Liver (tissue), 9 donors: ENCODE measurements around the gene GTF2B. TPM values are rescaled to one million over a fixed set of nuclear protein-coding genes. Genes with fewer than 3 reads are reported as not detected.
"Not testable (repeated sequence)": the region's sequence is repeated elsewhere in the genome, so short reads cannot be mapped to it uniquely, and the experiment has no call there.

Experiments
- DNase-seq: peaks from one replicate; pipeline ENCODE4 v3.0.0-alpha.2; 2017; ENCODE audit warnings: low spot score
- H3K27ac ChIP-seq, 2 donors: one replicate each; pipeline ENCODE4 v1.7.0; 2013; ENCODE audit warnings: inconsistent platforms in 2 of 2, low read length in 2 of 2, control low read depth in 1 of 2, low read depth in 1 of 2, mild to moderate bottlenecking in 1 of 2
- H3K27me3 ChIP-seq, 4 donors: one replicate each; pipeline versions ENCODE4 v1.6.1 to v1.7.0; 2013; ENCODE audit warnings: low read length in 3 of 4, inconsistent platforms in 1 of 4, mild to moderate bottlenecking in 1 of 4, moderate library complexity in 1 of 4; ENCODE audit not compliant: control insufficient read depth in 4 of 4, insufficient read depth in 4 of 4
- H3K36me3 ChIP-seq, 4 donors: one replicate each; pipeline versions ENCODE4 v1.6.1 to v1.7.0; 2013; ENCODE audit warnings: low read length in 3 of 4, mild to moderate bottlenecking in 3 of 4, low read depth in 1 of 4, moderate library complexity in 1 of 4; ENCODE audit not compliant: control insufficient read depth in 4 of 4, insufficient read depth in 3 of 4
- H3K4me1 ChIP-seq, 4 donors: one replicate each; pipeline versions ENCODE4 v1.6.1 to v1.7.0; 2013; ENCODE audit warnings: low read length in 3 of 4, mild to moderate bottlenecking in 3 of 4, moderate library complexity in 1 of 4; ENCODE audit not compliant: control insufficient read depth in 4 of 4, insufficient read depth in 4 of 4
- H3K4me3 ChIP-seq, 3 donors: one replicate each; pipeline versions ENCODE4 v1.6.1 to v1.7.0; 2013; ENCODE audit warnings: low read length in 3 of 3, control low read depth in 1 of 3, low read depth in 1 of 3, mild to moderate bottlenecking in 1 of 3
- H3K9ac ChIP-seq, 2 donors: one replicate each; pipeline ENCODE4 v1.7.0; 2013; ENCODE audit warnings: low read length in 2 of 2, mild to moderate bottlenecking in 2 of 2, moderate library complexity in 2 of 2, control low read depth in 1 of 2, low read depth in 1 of 2
- H3K9me3 ChIP-seq, 4 donors: one replicate each; pipeline versions ENCODE4 v1.6.1 to v1.7.0; 2013; ENCODE audit warnings: low read length in 3 of 4; ENCODE audit not compliant: control insufficient read depth in 4 of 4
- EGR1 ChIP-seq, 2 donors: IDR thresholded peaks; 2 replicates each; pipeline ENCODE4 v1.6.1; 2016 to 2018; ENCODE audit warnings: antibody characterized with exemption in 2 of 2, low read depth in 2 of 2
- FOXA1 ChIP-seq: IDR thresholded peaks from 2 replicates; pipeline ENCODE4 v1.6.1; 2016; ENCODE audit warnings: antibody characterized with exemption
- FOXA2 ChIP-seq: IDR thresholded peaks from 2 replicates; pipeline ENCODE4 v1.6.1; 2016; ENCODE audit warnings: antibody characterized with exemption
- GABPA ChIP-seq, 2 donors: IDR thresholded peaks in 1 of 2; conservative IDR thresholded peaks in 1 of 2; 2 replicates each; pipeline ENCODE4 v1.6.1; 2016; ENCODE audit warnings: antibody characterized with exemption in 2 of 2, mild to moderate bottlenecking in 1 of 2, moderate library complexity in 1 of 2
- HNF4A ChIP-seq, 2 donors: conservative IDR thresholded peaks; 2 replicates each; pipeline ENCODE4 v1.6.1; 2016; ENCODE audit warnings: antibody characterized with exemption in 2 of 2, mild to moderate bottlenecking in 2 of 2
- HNF4G ChIP-seq: IDR thresholded peaks from 2 replicates; pipeline ENCODE4 v1.6.1; 2016; ENCODE audit warnings: antibody characterized with exemption
- JUND ChIP-seq, 2 donors: IDR thresholded peaks; 2 replicates each; pipeline ENCODE4 v1.6.1; 2016; ENCODE audit warnings: antibody characterized with exemption in 2 of 2
- MAX ChIP-seq: IDR thresholded peaks from 2 replicates; pipeline ENCODE4 v1.6.1; 2016; ENCODE audit warnings: antibody characterized with exemption
- NR2F2 ChIP-seq: IDR thresholded peaks from 2 replicates; pipeline ENCODE4 v1.6.1; 2016; ENCODE audit warnings: antibody characterized with exemption
- TAF1 ChIP-seq: conservative IDR thresholded peaks from 2 replicates; pipeline ENCODE4 v1.6.1; 2016; ENCODE audit warnings: antibody characterized with exemption, mild to moderate bottlenecking
- YY1 ChIP-seq: IDR thresholded peaks from 2 replicates; pipeline ENCODE4 v1.6.1; 2016; ENCODE audit warnings: antibody characterized with exemption, mild to moderate bottlenecking
- ZBTB33 ChIP-seq: IDR thresholded peaks from 2 replicates; pipeline ENCODE4 v1.6.1; 2016; ENCODE audit warnings: antibody characterized with exemption
- WGBS: extraction: QIAGEN DNeasy Blood & Tissue Kit; methylation state at CpG from one replicate; pipeline ENCODE4 v1.1.7; 2013; 5-methylcytosine and 5-hydroxymethylcytosine counted together
- polyA plus RNA-seq, 2 donors: library from polyadenylated mRNA; stranded (reverse) in 1 of 2; unstranded in 1 of 2; fragments of 200-250 nt in 1 of 2; fragments of >200 nt in 1 of 2; fragmentation: Nextera tagmentation in 1 of 2; extraction: Ambion mirVana in 1 of 2; gene quantifications; one replicate each; pipeline versions ENCODE4 v1.2.1 to v1.2.3, GENCODE V29; 2013 to 2015
- total RNA-seq, 2 donors: library from RNA; depleted of rRNA; stranded (reverse); fragments of >200 nt; gene quantifications; one replicate each; pipeline ENCODE4 v1.2.3, GENCODE V29; 2014
- TF ChIP-seq, protein P1 (sequence below): IDR thresholded peaks from 2 replicates; pipeline ENCODE4 v1.6.1; 2016; ENCODE audit warnings: antibody characterized with exemption, mild to moderate bottlenecking
- TF ChIP-seq, protein P2 (sequence below): fragments of 150-350 bp; IDR thresholded peaks from 2 replicates; pipeline ENCODE4 v1.5.1; 2017; ENCODE audit warnings: improper control_type of control experiment, low read depth, low read length; ENCODE audit not compliant: missing input control
- donor health status: healthy.
- donor health status: healthy.
- donor health status: healthy.
- donor health status: healthy.
- donor health status: healthy.

Gene GTF2B
- total and polyA plus RNA-seq, 4 donors, result 13.5 to 50.6 (median 23.5) TPM

DNA sequence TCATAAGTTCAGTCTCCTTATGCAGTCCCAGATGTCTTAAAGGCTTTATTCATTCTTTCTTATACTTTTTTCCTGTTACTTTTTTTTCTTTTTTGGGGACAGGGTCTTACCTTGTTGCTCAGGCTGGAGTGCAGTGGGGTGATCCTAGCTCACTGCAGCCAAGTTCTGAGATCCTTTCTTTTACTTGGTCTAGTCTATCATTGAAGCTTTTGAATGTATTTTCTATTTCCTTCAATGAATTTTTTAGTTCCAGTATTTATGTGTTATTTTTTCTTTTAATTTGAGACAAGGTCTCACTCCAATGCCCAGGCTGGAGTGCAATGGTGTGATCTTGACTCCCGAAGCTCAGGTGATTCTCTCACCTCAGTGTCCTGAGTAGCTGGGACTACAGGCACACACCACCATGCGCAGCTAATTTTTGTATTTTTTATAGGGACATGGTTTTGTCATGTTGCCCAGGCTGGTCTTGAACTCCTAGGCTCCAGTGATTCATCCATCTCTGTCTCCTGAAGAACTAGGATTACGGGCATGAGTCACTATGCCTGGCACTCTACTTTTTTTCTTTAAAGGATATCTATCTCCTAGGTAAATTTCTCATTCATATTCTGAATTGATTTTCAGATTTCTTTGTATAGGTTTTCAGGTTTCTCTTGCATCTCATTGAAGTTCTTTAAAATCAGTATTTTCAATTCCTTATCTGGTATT lies 26.1 kb upstream of the GTF2B start:
- Histone ChIP-seq H3K36me3 (peaks cover 3 to 10% (median 3%) of the 10 kb centered on the region in 4 donors), H3K4me3 (no peak overlapping the region), H3K9me3 (peaks cover 0 to 8% (median 3%) of the 10 kb centered on the region in 4 donors), H3K9ac (no peak overlapping the region), H3K4me1 (no peaks in the 10 kb centered on the region), H3K27ac (no peak overlapping the region), H3K27me3 (no peaks in the 10 kb centered on the region)
- 97% methylated on average over 3 of the region's 3 CpGs for WGBS
- TF ChIP-seq HNF4A (conservative IDR thresholded peaks at IDR 0.05), result no peak
- TF ChIP-seq, protein P1, sequence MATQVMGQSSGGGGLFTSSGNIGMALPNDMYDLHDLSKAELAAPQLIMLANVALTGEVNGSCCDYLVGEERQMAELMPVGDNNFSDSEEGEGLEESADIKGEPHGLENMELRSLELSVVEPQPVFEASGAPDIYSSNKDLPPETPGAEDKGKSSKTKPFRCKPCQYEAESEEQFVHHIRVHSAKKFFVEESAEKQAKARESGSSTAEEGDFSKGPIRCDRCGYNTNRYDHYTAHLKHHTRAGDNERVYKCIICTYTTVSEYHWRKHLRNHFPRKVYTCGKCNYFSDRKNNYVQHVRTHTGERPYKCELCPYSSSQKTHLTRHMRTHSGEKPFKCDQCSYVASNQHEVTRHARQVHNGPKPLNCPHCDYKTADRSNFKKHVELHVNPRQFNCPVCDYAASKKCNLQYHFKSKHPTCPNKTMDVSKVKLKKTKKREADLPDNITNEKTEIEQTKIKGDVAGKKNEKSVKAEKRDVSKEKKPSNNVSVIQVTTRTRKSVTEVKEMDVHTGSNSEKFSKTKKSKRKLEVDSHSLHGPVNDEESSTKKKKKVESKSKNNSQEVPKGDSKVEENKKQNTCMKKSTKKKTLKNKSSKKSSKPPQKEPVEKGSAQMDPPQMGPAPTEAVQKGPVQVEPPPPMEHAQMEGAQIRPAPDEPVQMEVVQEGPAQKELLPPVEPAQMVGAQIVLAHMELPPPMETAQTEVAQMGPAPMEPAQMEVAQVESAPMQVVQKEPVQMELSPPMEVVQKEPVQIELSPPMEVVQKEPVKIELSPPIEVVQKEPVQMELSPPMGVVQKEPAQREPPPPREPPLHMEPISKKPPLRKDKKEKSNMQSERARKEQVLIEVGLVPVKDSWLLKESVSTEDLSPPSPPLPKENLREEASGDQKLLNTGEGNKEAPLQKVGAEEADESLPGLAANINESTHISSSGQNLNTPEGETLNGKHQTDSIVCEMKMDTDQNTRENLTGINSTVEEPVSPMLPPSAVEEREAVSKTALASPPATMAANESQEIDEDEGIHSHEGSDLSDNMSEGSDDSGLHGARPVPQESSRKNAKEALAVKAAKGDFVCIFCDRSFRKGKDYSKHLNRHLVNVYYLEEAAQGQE, result no peak
- TF ChIP-seq, protein P2, sequence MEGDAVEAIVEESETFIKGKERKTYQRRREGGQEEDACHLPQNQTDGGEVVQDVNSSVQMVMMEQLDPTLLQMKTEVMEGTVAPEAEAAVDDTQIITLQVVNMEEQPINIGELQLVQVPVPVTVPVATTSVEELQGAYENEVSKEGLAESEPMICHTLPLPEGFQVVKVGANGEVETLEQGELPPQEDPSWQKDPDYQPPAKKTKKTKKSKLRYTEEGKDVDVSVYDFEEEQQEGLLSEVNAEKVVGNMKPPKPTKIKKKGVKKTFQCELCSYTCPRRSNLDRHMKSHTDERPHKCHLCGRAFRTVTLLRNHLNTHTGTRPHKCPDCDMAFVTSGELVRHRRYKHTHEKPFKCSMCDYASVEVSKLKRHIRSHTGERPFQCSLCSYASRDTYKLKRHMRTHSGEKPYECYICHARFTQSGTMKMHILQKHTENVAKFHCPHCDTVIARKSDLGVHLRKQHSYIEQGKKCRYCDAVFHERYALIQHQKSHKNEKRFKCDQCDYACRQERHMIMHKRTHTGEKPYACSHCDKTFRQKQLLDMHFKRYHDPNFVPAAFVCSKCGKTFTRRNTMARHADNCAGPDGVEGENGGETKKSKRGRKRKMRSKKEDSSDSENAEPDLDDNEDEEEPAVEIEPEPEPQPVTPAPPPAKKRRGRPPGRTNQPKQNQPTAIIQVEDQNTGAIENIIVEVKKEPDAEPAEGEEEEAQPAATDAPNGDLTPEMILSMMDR, result no peak
- no peak for TF ChIP-seq NR2F2
- no peak for TF ChIP-seq FOXA1
- TF ChIP-seq FOXA2, result no peak
- TF ChIP-seq HNF4G, result no peak
- no peak for TF ChIP-seq MAX
- no peak for TF ChIP-seq YY1
- TF ChIP-seq TAF1, result no peak
- no peak for TF ChIP-seq JUND (IDR thresholded peaks at IDR 0.05)
- TF ChIP-seq ZBTB33, result no peak
- TF ChIP-seq EGR1 (IDR thresholded peaks at IDR 0.05; ENCODE audit: low read depth in 2 of 2), result no peak
- TF ChIP-seq GABPA (IDR thresholded peaks at IDR 0.05 in 1 of 2, conservative IDR thresholded peaks at IDR 0.05 in 1 of 2), result no peak
- no peak for DNase-seq

- WGBS, result 48% methylated on average over 1 of the region's 1 CpG
- H3K4me1 ChIP-seq, result no peaks in the 10 kb centered on the region
- H3K9me3 ChIP-seq, result peaks cover 0 to 8% (median 3%) of the 10 kb centered on the region in 4 donors
- H3K27ac ChIP-seq, result no peak overlapping the region
- H3K9ac ChIP-seq, result no peak overlapping the region
- no peak overlapping the region for H3K4me3 ChIP-seq
- no peak for DNase-seq
- H3K27me3 ChIP-seq, result no peaks in the 10 kb centered on the region
- no peak for TF ChIP-seq TAF1
- peaks cover 3 to 10% (median 3%) of the 10 kb centered on the region in 4 donors for H3K36me3 ChIP-seq
These were observed 25.5 kb upstream of the GTF2B start for GRCh38 chr1:88916883-88917282.

GRCh38 chr1:88911800-88912199 lies 20.4 kb upstream of the GTF2B start:
- DNase-seq, H3K27me3 ChIP-seq, H3K4me1 ChIP-seq, H3K9ac ChIP-seq, H3K9me3 ChIP-seq, H3K36me3 ChIP-seq, H3K27ac ChIP-seq, H3K4me3 ChIP-seq: not testable (repeated sequence)
- 92% methylated on average over 9 of the region's 9 CpGs for WGBS
